Ishikawa (cell line): ENCODE measurements around the gene DNAH7.

Source experiments
- CEBPB ChIP-seq: IDR thresholded peaks from 2 replicates; pipeline ENCODE4 v1.6.1; 2012
- CREB1 ChIP-seq: IDR thresholded peaks from 2 replicates; pipeline ENCODE4 v1.6.1; 2012; ENCODE audit warnings: low read depth
- EGR1 ChIP-seq: IDR thresholded peaks from 2 replicates; pipeline ENCODE4 v1.6.1; 2012
- EP300 ChIP-seq: IDR thresholded peaks from 2 replicates; pipeline ENCODE4 v1.6.1; 2012; ENCODE audit warnings: borderline replicate concordance
- FOXM1 ChIP-seq: IDR thresholded peaks from 2 replicates; pipeline ENCODE4 v1.6.1; 2012; ENCODE audit warnings: low read depth, borderline replicate concordance
- NFIC ChIP-seq: IDR thresholded peaks from 2 replicates; pipeline ENCODE4 v1.6.1; 2012
- RAD21 ChIP-seq: IDR thresholded peaks from 2 replicates; pipeline ENCODE4 v1.6.1; 2012; ENCODE audit warnings: low read depth
- TAF1 ChIP-seq: IDR thresholded peaks from 2 replicates; pipeline ENCODE4 v1.6.1; 2012; ENCODE audit warnings: low read depth, mild to moderate bottlenecking
- TCF12 ChIP-seq: IDR thresholded peaks from 2 replicates; pipeline ENCODE4 v1.6.1; 2012; ENCODE audit warnings: low read depth
- TEAD4 ChIP-seq: IDR thresholded peaks from 2 replicates; pipeline ENCODE4 v1.6.1; 2012
- YY1 ChIP-seq: IDR thresholded peaks from 2 replicates; pipeline ENCODE4 v1.6.1; 2012; ENCODE audit warnings: low read depth
- ZBTB7A ChIP-seq: IDR thresholded peaks from 2 replicates; pipeline ENCODE4 v1.6.1; 2012; ENCODE audit warnings: low read depth
- TF ChIP-seq, protein P1 (sequence below): IDR thresholded peaks from 2 replicates; pipeline ENCODE4 v1.6.1; 2012
- TF ChIP-seq, protein P2 (sequence below): IDR thresholded peaks from 2 replicates; pipeline ENCODE4 v1.6.1; 2012
- TF ChIP-seq, protein P3 (sequence below): IDR thresholded peaks from 2 replicates; pipeline ENCODE4 v1.6.1; 2012; ENCODE audit warnings: low read depth, mild to moderate bottlenecking

DNAH7 gene

DNA sequence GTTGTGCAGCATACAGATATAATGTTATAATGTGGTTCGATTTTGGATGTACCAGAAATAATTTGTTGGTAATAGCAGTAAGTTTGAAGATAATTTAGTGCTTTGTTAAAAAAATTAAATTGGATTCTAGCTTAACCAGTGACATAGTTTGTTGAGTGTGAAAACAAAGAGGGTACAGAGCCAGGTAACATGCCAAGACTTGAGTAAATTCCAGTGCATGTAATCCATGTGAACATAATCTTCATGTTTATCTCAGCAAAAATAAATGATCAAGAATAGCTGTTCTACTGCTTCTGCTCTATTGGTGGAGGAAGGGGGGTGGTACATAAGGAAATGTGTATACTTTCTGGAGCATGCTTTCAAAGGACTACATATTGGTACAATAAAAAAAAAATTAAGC is 165.8 kb downstream of the DNAH7 start:
- no peak for TF ChIP-seq EGR1
- TF ChIP-seq RAD21, result no peak
- no peak for TF ChIP-seq CEBPB
- no peak for TF ChIP-seq TEAD4
- TF ChIP-seq, protein P1, sequence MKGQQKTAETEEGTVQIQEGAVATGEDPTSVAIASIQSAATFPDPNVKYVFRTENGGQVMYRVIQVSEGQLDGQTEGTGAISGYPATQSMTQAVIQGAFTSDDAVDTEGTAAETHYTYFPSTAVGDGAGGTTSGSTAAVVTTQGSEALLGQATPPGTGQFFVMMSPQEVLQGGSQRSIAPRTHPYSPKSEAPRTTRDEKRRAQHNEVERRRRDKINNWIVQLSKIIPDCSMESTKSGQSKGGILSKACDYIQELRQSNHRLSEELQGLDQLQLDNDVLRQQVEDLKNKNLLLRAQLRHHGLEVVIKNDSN, result no peak
- no peak for TF ChIP-seq CREB1
- TF ChIP-seq EP300, result no peak
- TF ChIP-seq, protein P2, sequence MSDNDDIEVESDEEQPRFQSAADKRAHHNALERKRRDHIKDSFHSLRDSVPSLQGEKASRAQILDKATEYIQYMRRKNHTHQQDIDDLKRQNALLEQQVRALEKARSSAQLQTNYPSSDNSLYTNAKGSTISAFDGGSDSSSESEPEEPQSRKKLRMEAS, result no peak
- TF ChIP-seq NFIC, result no peak
- no peak for TF ChIP-seq YY1
- no peak for TF ChIP-seq FOXM1
- TF ChIP-seq, protein P3, sequence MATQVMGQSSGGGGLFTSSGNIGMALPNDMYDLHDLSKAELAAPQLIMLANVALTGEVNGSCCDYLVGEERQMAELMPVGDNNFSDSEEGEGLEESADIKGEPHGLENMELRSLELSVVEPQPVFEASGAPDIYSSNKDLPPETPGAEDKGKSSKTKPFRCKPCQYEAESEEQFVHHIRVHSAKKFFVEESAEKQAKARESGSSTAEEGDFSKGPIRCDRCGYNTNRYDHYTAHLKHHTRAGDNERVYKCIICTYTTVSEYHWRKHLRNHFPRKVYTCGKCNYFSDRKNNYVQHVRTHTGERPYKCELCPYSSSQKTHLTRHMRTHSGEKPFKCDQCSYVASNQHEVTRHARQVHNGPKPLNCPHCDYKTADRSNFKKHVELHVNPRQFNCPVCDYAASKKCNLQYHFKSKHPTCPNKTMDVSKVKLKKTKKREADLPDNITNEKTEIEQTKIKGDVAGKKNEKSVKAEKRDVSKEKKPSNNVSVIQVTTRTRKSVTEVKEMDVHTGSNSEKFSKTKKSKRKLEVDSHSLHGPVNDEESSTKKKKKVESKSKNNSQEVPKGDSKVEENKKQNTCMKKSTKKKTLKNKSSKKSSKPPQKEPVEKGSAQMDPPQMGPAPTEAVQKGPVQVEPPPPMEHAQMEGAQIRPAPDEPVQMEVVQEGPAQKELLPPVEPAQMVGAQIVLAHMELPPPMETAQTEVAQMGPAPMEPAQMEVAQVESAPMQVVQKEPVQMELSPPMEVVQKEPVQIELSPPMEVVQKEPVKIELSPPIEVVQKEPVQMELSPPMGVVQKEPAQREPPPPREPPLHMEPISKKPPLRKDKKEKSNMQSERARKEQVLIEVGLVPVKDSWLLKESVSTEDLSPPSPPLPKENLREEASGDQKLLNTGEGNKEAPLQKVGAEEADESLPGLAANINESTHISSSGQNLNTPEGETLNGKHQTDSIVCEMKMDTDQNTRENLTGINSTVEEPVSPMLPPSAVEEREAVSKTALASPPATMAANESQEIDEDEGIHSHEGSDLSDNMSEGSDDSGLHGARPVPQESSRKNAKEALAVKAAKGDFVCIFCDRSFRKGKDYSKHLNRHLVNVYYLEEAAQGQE, result no peak

DNA sequence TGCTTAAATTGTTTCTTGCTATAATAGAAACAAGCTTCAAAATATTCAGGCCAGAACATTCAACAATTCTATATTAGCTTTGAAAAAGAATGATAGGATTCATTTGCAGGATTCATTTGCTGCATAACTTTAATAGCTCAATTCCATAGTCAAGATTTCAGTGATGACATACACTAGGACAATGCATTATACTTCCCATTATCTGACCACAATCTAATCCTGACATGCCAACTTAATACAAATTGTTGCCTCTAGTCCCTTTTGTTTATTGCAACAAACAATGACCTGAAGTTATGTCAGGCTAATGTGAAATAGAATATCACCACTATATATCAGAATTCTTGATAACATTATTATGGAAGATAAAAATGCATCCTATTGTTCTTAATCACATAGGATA is 169.4 kb downstream of the DNAH7 start:
- TF ChIP-seq TAF1 (no peak), NFIC (no peak), TCF12 (no peak), TEAD4 (no peak), EP300 (no peak), RAD21 (no peak), CREB1 (no peak), CEBPB (no peak), FOXM1 (no peak), EGR1 (no peak), ZBTB7A (no peak)
- TF ChIP-seq, protein P2, result no peak

DNA sequence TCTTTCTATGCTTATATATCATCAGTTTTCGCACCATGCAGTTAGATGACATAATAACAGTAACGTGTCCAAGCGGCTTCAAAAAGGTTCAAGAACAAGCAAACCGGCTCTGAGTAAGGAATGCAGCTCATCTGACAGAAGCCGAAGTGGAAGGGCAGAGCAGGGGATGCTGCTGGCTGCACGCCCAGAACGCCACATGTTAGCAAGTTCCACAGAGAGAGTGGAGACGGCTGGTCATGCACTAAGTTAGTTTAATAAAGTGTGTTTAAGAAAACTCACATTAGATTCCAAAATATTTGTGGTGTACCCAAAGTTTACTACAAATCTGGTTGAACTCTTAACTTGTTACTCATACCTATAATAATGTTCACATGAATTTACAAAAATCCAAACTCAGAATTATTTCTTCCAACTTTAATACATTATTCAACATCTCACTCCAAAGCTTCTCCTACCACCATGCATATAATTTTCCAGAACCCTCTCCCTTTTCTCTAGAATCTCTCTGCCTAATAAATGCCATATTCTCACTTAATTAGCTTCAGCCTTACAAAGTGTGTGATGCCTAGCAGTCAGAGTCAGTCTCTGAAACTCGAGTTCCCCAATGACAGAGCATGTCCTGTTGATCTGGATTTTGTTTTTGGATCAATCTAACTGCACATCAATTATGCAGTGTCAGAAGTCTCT is 170.0 kb downstream of the DNAH7 start:
- TF ChIP-seq TEAD4 (no peak), EGR1 (no peak), FOXM1 (no peak), EP300 (no peak), RAD21 (no peak), TAF1 (no peak), YY1 (no peak), TCF12 (no peak), ZBTB7A (no peak), CREB1 (no peak), CEBPB (no peak), NFIC (no peak)
- TF ChIP-seq, protein P1, result no peak
- TF ChIP-seq, protein P3, result no peak
- TF ChIP-seq, protein P2, result no peak

DNA sequence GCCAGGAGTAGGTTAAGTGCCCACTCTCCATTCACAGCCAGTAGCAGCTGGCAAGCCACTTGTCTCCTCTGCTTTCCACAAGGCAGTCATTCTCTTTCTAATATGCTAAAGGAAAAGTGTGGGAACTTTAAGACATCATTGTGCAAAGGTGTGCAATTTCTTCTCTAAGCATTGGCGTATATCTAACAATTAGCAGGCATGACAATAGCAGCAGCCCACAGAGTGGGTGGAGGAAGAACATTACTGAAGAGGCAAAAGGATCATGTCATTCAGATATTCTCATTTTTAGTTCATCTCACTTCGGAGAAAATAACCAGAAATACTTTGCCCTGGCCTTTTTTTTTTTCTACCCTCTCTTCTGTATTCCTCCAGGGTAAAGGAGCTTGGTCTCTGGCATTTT is 177.6 kb downstream of the DNAH7 start:
- no peak for TF ChIP-seq TAF1
- TF ChIP-seq CEBPB, result no peak
- TF ChIP-seq, protein P2, result no peak
- TF ChIP-seq FOXM1, result no peak
- no peak for TF ChIP-seq NFIC
- TF ChIP-seq, protein P3, result no peak
